Muscle of arm (tissue), 12 donors: ENCODE measurements around the gene UBASH3A. TPM values are rescaled to one million over a fixed set of nuclear protein-coding genes. Genes with fewer than 3 reads are reported as not detected.
A peak's percentile ranks its signal among the peaks of the same experiment; 100 is the strongest.

Source experiments
- DNase-seq: peaks from one replicate; pipeline ENCODE4 v3.0.0-alpha.2; 2013
- polyA plus RNA-seq, 12 donors: library from polyadenylated mRNA; unstranded; fragments of 120-200 nt; gene quantifications; one replicate each; pipeline ENCODE4 v1.2.1, GENCODE V29; 2013; ENCODE audit not compliant: insufficient read length in 12 of 12

UBASH3A gene
- polyA plus RNA-seq, 12 donors = 0.12 to 0.63 (median 0.15) TPM; not detected in 5

DNA sequence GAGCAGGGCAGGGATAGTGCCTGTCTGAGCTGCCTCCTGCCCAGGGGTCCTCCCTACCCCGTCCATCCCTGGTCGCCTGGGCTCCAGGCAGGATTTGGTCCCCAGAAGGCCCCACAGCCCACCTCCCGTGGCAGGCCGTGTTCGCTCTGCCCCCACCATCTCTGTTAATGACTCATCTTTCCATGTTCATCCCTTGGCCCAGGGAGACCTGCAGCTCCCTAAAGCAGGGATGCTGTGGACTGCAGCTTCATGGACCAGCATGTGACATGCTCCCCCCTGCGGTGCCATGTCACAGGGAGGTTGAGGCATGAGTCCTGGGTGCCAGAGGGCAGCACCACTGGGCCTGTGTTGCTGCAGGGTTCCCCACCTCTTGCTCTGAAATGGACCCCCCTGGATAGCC lies 26.8 kb downstream of the UBASH3A start:
- DNase-seq = no peak

DNA sequence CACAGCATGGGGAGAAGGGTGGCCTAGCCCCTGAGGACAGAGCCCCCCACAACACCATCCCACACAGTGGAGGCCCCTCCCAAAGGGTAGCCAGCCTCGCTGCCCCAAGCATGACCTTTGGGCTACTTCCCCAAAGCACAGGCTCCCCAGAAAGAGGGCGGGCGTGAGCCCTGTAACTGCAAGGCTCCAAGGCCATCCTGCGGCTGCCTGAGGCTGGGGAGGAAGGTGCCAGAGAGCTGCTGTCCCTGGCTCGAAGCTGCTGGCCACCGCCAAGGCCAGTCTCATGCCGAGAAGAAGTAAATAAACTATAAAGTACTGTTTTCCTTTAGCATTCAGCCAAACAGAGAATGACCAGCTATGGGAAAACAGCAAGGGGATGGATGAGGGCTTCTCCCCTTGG lies 27.5 kb downstream of the UBASH3A start:
- no peak for DNase-seq

DNA sequence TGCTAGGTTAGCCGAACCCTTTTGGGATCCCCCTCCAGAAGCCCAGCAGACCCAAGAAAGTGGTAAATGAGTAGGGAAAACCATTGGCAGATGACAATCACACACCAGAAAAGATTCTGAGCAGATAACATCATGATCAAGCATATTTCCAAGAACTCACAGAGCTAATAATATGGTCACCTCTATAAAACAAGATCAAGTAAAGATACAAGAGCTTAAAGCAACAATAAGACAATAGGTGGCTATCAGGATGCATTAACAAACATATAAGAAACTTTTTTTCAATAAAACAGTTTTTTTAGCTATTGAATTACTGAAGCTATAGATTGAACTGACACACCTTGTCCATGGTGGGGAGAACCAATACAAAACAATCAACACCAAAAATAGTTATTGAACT lies 29.0 kb downstream of the UBASH3A start:
- DNase-seq = no peak

DNA sequence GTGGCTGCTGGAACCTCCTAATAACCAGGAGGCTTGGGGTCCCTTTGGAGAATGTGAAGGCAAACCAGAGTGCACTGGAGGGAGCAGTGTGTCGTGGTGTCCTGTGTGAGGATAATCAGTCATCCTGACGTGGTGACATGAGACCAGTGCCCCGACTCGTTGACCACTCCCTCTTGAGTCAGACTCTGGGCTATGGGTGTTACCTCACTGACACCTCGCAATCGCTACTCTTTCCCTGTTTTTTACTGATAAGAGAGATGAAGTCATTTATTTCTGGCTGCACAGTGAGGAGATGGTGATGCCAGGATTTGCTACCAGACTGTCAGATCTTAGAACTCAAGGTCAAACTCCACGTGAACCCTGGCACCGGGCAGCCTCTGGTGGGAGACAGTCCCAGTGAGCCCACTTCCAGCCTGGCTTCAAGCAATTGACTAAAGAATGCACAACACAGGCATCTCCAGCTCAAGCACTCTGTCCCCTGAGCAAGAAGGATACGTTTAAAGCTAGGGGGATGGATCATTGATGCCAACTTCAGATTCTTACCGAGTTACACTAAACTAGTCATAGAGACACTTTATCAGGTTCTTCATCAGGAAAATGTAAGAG lies 30.3 kb downstream of the UBASH3A start:
- DNase-seq = no peak

DNA sequence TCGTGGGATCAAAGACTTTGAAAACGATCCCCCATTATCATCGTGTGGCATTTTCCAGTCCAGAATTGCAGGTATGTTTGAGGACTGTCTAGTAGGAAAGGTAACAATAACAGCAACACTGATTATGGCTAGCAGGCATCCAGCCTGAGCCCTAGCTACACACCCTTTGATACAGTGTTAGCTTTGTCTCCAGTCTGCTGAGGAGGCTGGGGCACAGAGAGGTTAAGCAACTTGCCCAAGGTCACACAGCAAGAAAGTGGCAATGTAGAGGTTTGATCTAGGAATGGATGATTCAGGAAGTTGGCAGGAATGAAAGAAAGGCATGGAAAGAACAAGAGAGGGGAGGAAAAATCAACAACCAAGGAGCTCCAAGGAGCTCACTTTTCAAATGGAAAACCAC lies 31.2 kb downstream of the UBASH3A start:
- no peak for DNase-seq

DNA sequence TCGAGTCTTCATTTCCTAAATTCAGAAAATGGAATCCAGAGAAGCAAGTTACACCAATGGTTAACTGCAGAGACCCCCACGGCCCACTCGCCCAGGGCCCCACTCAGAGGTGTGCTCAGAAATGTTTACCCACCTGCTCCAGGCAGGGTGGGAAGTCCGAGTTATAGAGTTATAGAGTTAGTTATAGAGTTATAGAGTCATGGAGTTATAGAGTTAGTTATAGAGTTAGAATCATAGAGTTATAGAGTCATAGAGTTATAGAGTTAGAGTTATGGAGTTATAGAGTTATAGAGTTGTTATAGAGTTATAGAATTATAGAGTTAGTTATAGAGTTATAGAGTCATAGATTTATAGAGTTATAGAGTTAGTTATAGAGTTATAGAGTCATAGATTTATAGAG lies 31.7 kb downstream of the UBASH3A start:
- DNase-seq = no peak

DNA sequence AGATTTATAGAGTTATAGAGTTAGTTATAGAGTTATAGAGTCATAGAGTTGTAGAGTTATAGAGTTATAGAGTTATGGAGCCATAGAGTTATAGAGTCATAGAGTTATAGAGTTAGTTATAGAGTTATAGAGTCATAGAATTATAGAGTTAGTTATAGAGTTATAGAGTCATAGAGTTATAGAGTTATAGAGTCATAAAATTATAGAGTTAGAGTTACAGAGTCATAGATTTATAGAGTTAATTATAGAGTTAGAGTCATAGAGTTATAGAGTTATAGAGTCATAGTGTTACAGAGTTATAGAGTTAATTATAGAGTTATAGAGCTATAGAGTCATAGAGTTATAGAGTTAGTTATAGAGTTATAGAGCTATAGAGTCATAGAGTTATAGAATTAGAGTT lies 32.1 kb downstream of the UBASH3A start:
- DNase-seq = no peak

DNA sequence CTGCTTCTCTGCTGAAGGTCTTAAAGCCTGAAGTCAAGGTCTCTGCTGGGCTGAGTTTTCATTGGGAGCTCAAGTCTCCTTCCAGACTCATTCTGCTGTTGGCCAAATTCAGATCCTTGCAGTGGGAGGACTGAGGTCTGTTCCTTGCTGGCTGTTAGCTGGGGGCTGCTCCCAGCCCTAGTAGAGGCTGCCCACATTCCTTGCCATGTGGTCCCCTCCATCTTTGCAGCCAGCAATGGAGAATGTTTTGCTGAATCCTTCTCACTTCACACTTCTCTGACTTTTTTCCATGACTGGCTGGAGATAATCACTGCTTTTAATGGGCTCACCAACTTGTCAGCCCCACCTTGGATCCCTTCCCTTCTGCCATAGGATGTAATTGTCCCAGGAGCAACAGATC lies 33.2 kb downstream of the UBASH3A start:
- no peak for DNase-seq

DNA sequence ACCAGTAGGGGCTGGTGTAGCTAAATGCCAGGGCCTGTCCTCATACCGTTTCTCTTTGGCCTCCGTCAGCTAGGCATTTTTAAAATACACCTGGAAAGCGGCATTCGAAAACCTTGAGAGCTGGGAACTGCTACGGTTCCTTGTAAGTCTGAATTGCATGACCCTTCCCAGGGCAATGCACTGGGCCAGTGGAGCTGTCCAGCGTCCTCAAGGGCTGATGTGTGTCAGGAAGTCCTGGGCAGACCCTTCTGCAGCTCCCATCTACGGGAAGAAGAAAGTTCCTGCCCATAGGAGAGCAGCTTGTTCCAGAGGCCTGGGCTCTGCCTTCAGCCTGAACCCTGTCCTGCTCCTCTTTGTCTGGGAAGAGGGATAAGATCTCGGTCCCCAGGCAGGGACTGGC lies 34.1 kb downstream of the UBASH3A start:
- DNase-seq = peak; percentile 29

DNA sequence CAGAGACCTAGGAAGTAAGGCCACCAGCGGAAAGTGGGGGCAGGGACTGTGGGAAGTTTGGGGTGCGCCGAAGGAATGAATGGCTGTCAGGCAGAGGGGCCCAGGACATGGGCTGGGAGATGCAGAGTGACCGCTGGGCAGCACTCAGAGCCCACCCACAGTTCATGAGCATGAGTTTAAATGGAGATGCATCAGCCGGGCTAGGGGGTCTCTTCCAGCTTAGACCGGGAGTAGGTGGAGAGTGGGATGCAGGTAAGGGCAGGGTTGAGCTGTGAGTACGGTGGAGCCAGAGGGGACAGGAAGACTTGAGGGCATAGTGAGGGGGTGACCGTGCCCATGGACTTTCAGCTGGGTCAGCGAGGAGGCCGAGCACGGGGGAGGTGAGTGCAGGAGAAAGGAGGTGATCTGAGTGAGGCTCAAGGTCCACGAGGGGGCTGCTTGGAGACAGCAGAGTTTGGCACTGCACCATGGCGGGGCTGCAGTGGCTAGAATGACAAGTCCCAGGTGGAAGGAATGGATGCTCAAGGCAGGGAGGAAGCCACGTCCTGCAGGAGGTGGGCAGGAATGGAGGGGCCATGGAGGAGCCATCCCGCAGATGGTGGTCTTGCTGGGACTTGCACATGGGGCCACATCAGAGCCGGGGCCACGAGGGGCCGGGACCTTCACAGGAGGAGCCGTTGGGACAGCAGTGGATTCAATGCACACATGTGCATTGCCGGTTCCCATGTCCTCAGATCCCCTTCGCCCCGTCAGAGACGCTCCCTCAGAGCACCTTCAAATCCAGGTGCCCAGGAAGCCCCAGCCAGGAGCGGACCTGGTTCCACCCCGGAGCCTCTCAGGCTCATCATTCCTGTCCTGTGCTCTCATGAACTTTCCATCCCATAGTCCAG lies 34.9 kb downstream of the UBASH3A start:
- no peak for DNase-seq

DNA sequence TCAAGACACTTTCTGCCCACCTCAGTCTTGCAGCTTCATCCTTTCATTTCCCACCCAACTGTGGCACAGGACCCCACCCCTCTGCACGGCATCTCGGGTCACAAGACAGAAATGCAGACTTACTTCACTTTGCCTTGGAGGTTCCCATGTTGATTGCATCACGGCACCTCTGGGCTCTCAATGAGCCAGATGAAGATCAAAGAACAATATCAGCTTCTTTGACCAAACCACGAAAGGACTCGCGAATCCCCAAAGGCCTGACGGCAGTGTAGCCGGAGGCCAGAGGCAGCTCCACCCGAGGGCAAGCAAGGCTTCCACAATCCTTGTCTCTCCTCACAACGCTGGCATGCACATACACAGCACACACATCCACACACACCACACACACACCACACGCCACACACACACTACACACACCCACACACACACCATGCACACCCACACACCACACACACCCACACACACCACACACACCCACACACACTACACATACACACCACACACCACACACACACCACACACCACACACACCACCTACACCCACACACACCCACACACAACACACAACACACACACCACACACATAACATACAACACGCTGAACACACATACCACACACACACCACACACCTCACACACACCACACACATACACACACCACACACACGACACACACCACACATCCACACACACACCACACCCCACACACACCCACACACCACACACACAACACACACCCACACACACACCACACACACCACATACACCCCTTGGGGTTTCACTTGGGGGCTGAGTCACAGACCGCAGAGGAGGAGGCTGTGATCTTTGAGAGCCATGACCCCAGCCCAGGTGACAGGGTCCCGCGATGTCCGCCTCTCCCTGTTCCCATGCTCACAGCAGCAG lies 35.8 kb downstream of the UBASH3A start:
- DNase-seq = no peak

DNA sequence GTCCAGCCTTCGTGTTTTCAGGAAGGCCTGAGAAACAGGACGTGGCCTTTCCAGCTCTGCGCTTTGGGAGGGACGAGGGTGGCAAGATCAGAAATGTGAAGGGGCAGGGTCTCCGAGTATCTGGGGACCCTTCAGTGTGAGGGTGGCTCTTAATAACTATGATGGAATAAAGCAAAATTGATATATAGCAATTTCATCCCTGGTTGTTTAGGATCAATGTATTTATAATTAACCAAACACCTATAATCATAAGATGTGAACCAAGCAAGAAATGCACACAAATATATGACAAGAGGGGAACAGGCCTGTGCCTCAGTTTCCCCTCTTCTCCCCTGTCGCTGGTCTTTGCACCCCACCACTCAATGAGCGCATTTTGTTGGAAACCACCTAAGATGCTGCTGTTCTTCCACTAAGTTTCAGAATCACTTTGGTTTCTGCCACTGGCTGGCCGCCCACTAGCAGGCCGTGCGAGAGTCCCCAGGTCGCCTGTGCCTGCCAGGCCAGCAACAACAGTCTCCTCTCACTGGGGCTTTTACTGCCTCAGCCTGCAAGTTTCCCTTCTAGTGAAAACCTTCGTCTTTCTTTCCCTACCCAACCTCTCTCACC lies 36.6 kb downstream of the UBASH3A start:
- DNase-seq = no peak

DNA sequence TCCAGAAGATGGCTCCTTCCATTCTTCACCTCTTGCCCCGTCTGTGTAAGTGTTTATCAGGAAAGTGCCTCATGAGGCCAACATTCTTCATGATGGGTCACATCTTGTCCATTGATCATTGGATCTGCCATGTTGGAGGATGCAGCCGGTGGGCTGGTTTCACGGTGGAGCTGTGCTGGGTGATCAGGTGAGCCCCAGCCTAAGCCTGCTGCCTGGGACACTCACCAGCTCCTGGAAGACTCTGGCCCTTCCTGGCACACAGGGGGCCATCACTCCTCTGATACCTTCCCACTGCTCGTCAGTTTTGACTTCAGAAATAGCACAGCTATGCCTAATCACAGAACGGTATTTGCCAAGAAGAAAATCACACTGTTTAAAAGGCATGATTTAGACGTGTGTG lies 38.3 kb downstream of the UBASH3A start:
- no peak for DNase-seq

DNA sequence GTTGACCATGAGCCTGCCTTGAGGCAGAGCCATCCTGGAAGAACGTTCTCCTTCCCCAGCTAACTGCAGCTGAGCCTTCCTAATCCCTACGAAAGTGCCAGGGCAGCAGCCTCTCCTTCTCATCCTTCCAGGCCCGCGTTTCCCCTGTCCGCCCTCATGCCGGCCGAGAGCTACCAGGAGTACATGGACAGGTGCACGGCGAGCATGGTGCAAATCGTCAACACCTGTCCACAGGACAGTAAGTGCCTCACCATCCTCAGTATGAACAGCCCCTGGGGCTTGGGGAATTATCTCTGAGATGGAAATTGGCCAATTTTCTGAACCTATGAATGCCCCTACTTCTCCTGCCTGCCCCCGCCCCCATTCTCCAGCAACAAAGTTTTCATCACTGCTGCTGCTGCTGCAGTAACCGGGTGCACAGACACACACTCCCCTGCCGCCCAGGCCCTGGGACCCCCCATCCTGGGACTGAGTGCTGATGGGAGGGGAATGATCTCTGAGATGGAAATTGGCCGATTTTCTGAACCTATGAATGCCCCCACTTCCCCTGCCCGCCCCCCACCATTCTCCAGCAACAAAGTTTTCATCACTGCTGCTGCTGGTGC lies 39.6 kb downstream of the UBASH3A start:
- DNase-seq = no peak

DNA sequence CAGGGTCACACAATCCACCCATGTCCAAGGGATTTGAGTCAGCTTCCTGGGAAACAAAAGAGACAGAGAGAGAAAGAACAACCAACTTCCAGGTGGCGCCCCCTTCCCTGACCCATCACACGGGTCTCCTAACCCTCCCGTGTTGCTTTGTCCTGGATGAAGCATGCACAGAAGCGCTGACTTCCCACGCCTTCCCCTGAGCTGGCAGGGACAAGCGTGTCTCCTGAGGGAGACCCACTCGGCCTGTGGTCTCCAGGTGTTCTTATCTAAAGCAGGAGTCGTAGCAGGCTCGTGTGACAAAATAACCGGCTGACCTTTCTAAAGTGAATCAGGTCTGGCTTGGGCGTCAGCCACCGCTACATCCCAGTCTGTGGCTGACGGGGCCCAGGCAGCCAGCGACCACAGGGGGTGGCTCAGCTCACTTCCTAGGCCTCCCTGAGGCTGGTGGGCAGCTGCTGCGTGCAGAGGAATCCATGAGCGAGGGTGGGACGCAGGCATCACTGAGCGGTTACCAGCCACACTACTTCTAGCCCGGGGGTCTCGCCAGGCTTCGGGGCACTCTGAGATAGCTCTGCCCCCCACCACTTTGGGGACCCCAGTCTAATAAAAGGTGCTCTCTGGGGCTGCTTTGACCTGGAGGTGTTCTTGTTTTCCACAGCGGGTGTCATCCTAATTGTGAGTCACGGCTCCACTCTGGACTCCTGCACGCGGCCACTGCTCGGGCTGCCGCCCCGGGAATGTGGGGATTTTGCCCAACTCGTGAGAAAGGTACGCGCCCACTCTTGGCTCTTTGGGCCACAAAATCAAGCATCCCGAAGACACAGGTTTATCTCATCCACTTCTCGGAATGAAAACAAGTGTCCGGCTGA lies 40.4 kb downstream of the UBASH3A start:
- DNase-seq = no peak

DNA sequence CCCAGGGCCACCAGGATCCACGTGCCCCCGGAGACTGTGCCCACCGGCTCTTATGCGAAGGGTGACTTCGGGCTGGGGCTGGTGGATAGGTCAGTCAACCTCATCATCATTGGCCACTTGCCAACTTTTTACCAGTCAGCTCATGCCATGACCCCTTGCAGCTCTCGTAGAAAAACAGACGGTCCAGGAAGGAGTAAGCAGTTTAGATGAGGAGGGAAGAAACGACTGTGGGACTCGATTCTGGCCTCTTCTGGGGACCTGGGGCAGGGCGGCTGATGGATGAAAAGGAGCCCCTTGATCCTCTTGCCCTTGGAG lies 41.0 kb downstream of the UBASH3A start:
- DNase-seq = no peak

DNA sequence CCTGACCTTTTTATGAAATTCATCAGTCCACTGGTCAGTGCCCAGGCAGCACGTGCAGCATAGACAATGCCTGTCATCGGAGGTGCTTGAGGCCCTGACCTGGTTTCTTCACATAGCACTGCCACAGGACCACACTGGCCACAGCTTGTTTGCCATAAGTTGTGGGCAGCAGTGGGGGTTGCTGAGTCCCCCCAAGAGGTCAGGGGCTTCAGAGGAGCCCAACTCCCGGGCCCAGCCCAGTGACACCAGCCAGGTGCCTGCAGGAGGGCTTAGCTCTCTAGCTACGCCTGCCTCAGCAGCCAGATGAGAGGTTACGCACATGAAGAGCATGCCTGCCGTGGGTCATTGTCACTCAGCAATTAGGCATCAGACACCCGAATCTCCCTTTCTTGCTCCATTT lies 41.6 kb downstream of the UBASH3A start:
- DNase-seq = no peak

DNA sequence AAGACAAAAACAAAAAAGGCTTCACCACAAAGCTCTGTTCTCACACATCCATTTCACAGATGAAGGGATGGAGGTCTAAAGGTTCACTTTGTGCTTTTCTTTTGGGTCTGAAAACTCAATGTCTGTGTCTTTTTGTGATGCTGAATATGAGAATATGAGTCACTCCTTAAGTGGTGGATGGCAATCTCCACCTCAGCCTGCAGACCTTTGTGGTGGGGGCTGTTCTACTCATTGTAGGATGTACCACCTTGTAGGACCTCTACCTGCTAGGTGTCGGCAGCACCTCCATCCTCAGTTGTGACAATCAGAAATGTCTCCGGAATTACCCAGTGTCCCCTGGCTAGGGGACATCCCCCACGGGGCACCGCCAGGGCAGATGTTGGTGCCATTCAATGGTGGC lies 42.8 kb downstream of the UBASH3A start:
- no peak for DNase-seq

DNA sequence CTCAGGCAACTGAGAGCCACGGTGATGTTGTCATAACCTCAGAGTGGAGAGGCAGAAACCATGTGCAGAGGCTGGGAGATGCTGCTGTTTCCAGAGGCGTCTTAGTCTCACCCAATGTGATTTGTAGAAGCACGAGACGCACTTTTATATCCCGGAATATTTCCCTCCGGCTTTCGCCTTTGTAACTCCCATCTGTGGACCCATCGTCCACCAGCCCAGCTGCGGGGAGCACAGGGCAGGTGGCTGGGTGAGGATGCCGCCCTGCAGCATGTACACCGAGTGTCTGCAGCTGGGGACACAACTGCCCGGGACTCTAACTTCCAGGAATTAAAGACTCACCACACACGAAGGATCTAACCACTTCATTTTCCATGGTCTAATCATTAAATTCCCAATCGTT lies 43.5 kb downstream of the UBASH3A start:
- no peak for DNase-seq

DNA sequence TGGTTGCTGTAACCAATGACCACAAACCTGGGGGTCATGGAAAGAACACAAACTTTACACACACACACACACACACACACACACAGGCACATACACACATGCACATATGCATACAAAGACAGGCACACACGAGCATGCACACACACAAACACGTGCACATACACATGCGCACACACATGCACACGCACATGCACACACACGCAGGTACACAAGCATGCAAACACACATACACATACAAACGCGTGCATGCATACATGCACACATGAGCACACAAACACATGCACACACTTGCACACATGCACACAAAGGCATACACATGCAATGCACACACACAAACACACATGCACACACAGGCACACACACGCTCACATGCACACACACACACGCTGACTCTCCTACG lies 44.0 kb downstream of the UBASH3A start:
- DNase-seq = no peak

DNA sequence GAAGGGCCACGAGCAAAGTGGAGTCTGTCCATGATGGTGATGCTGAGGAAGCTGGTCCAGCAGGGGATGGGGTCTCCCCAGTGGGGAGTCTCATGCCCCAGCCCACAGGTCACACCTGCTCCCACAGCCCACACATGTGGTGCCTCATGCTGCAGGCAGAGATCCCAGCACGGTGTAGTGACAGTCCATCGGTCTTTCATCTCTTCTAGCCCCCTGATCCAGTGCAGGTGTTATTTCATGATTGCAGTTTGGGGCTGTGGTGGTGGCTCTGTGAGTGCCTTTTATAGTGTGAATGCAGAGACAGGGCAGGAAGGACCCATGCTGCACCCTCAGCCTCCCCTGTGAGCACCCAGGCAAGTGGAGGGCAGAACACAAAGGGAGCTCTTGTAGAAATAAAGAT lies 45.0 kb downstream of the UBASH3A start:
- DNase-seq = no peak
